ENCODE results near the gene TUT7. TPM values are rescaled to one million over a fixed set of nuclear protein-coding genes. Genes with fewer than 3 reads are reported as not detected.

Gene TUT7
- total RNA-seq, 4 donors from 2014 or later = 21.5 to 50.6 (median 29.6) TPM

DNA sequence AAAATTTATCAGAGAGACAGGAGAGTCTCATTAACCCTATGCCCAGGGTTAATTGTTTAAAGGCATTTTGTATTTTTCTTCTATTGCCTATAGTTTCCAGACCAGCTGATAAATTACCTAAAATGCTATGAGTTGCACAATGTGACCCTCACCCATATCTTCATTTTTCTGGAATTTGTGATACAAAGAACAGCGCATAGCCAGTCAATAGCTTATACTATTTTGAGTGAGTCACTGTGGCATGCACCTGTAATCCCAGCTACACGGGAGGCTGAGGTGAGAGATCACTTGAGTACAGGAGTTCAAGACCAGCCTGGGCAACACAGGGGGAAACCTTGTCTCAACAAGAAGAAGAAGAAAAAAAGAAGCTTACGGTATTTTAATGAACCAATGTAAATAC is 97.6 kb downstream of the TUT7 start:
- Histone ChIP-seq H3K36me3 (peaks cover 0 to 19% of the 10 kb centered on the region in 2 donors), H3K4me3 (no peak overlapping the region), H3K27ac (no peak overlapping the region), H3K4me1 (no peaks in the 10 kb centered on the region), H3K27me3 (no peaks in the 10 kb centered on the region), H3K9me3 (no peaks in the 10 kb centered on the region)
- 82 to 88% methylated on average over 3 of the region's 3 CpGs for WGBS, 2 donors (ENCODE audit: low coverage in 1 of 2)
- no peak for ATAC-seq
- TF ChIP-seq EP300 (IDR thresholded peaks at IDR 0.05) (no peak), POLR2AphosphoS5 (IDR thresholded peaks at IDR 0.05) (no peak), POLR2A (IDR thresholded peaks at IDR 0.05) (no peak)
- TF ChIP-seq, protein P1, sequence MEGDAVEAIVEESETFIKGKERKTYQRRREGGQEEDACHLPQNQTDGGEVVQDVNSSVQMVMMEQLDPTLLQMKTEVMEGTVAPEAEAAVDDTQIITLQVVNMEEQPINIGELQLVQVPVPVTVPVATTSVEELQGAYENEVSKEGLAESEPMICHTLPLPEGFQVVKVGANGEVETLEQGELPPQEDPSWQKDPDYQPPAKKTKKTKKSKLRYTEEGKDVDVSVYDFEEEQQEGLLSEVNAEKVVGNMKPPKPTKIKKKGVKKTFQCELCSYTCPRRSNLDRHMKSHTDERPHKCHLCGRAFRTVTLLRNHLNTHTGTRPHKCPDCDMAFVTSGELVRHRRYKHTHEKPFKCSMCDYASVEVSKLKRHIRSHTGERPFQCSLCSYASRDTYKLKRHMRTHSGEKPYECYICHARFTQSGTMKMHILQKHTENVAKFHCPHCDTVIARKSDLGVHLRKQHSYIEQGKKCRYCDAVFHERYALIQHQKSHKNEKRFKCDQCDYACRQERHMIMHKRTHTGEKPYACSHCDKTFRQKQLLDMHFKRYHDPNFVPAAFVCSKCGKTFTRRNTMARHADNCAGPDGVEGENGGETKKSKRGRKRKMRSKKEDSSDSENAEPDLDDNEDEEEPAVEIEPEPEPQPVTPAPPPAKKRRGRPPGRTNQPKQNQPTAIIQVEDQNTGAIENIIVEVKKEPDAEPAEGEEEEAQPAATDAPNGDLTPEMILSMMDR (IDR thresholded peaks at IDR 0.05) = no peak

DNA sequence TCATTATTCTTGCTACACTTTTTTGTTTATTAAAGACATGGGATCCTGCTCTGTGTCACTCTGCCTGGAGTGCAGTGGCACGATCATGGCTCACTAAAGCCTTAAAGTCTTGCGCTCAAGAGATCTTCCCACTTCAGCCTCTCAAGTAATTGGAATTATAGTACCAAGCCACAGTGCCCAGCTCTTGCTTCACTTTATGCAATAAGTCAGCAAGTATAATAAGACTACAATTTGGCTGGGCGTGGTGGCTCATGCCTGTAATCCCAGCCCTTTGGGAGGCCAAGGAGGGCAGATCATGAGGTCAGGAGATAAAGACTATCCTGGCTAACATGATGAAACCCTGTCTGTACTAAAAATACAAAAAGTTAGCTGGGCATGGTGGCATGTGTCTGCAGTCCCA is 100.6 kb downstream of the TUT7 start:
- no peaks in the 10 kb centered on the region for H3K36me3 ChIP-seq
- no peak for TF ChIP-seq POLR2A (IDR thresholded peaks at IDR 0.05)
- no peak for TF ChIP-seq POLR2AphosphoS5 (IDR thresholded peaks at IDR 0.05)
- TF ChIP-seq, protein P1 (IDR thresholded peaks at IDR 0.05) = no peak
- no peak for TF ChIP-seq EP300 (IDR thresholded peaks at IDR 0.05)
- H3K4me3 ChIP-seq = no peak overlapping the region
- H3K27ac ChIP-seq = no peak overlapping the region
- no peaks in the 10 kb centered on the region for H3K27me3 ChIP-seq
- WGBS, 2 donors (ENCODE audit: low coverage in 1 of 2) = 100% methylated on average over 1 to 3 of the region's 3 CpGs
- H3K4me1 ChIP-seq = no peaks in the 10 kb centered on the region
- no peaks in the 10 kb centered on the region for H3K9me3 ChIP-seq
- ATAC-seq = no peak

DNA sequence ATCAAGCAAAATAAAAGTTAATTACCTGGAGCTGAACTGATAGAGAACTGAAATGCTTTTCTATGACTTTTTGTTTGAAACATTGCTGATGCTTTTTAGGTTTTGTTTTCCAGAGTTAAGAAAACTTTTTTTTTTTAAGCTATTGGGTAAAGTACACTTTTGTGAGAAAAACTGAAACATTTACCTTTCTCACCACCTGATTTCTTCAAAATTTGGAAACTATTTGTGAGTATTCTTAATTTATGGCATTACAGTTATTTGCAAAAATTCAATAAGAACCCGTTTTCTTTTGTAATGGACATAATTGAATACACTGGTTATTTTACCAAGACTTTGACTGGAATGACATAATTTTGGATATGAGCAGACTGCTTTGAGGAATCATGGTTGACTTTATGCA is 101.3 kb downstream of the TUT7 start:
- no peak for ATAC-seq
- no peaks in the 10 kb centered on the region for H3K4me1 ChIP-seq
- no peak overlapping the region for H3K4me3 ChIP-seq
- H3K27ac ChIP-seq = no peak overlapping the region
- H3K27me3 ChIP-seq = no peaks in the 10 kb centered on the region
- no peaks in the 10 kb centered on the region for H3K36me3 ChIP-seq
- WGBS, 2 donors (ENCODE audit: low coverage in 1 of 2) = 91 to 100% methylated on average over 1 of the region's 1 CpG
- H3K9me3 ChIP-seq = no peaks in the 10 kb centered on the region
- TF ChIP-seq, protein P1 (IDR thresholded peaks at IDR 0.05) = no peak
- TF ChIP-seq EP300 (IDR thresholded peaks at IDR 0.05) (no peak), POLR2A (IDR thresholded peaks at IDR 0.05) (no peak), POLR2AphosphoS5 (IDR thresholded peaks at IDR 0.05) (no peak)

DNA sequence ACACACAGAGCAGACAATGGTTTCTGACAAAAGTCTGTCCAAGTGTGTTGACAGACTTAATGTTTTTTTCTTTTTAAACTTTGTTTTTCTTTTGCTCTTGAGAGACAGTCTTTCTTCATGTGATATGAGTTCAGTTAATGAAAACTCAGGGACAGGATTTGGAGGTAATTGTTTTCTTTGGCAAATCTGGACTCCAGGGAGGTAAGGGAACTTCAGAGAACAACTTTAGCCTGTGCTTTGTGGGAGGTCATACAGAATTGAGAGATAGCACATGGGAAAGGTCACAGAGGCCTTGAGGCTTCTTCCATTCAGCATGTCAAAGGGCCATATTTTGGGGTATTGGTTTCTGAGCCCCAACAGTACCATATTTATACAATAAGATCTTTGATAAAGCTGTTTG is 104.1 kb downstream of the TUT7 start:
- H3K27ac ChIP-seq = no peak overlapping the region
- H3K9me3 ChIP-seq = no peaks in the 10 kb centered on the region
- H3K36me3 ChIP-seq = no peaks in the 10 kb centered on the region
- H3K27me3 ChIP-seq = no peaks in the 10 kb centered on the region
- no peak for TF ChIP-seq POLR2A (IDR thresholded peaks at IDR 0.05)
- TF ChIP-seq EP300 (IDR thresholded peaks at IDR 0.05) = no peak
- TF ChIP-seq, protein P1 (IDR thresholded peaks at IDR 0.05) = no peak
- TF ChIP-seq POLR2AphosphoS5 (IDR thresholded peaks at IDR 0.05) = no peak
- H3K4me1 ChIP-seq = no peaks in the 10 kb centered on the region
- no peak overlapping the region for H3K4me3 ChIP-seq
- no peak for ATAC-seq

DNA sequence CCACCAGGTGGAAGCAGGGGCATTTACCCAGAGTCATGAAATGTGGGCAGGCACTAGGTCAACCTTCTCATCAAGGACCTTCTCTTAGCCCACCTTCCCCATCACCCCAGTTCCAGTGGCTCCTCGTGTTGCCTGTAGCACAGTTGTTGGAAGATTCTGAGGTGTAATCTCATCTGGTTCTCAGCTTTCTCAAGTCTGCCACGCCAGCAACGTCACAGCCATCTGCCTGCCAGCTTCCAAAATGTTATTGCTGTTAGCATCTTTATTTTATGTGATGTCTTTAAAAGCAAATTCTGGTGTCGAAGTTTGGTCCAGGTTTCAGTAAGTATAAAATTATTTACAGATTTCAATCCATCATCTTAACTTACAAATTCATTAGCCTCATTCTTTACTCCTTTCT is 105.5 kb downstream of the TUT7 start:
- Histone ChIP-seq H3K4me1 (no peaks in the 10 kb centered on the region), H3K36me3 (no peaks in the 10 kb centered on the region), H3K27me3 (no peaks in the 10 kb centered on the region), H3K4me3 (no peak overlapping the region), H3K27ac (no peak overlapping the region), H3K9me3 (no peaks in the 10 kb centered on the region)
- TF ChIP-seq EP300 (IDR thresholded peaks at IDR 0.05) (no peak), POLR2AphosphoS5 (IDR thresholded peaks at IDR 0.05) (no peak), POLR2A (IDR thresholded peaks at IDR 0.05) (no peak)
- 84 to 92% methylated on average over 3 to 4 of the region's 4 CpGs for WGBS, 2 donors (ENCODE audit: low coverage in 1 of 2)
- no peak for ATAC-seq
